Hepatocyte (in vitro differentiated cells): Measurements from ENCODE around the gene CALML3. TPM values are rescaled to one million over a fixed set of nuclear protein-coding genes. Genes with fewer than 3 reads are reported as not detected.

ENCODE experiments used
- DNase-seq: peaks from one replicate; pipeline ENCODE4 v3.0.0-alpha.2; 2016; ENCODE audit warnings: low spot score
- H2AFZ ChIP-seq: fragments of 200-600 bp; sonication (generic); 2 replicates; pipeline ENCODE4 v1.6.0; 2016; ENCODE audit warnings: antibody characterized with exemption, mild to moderate bottlenecking
- H3K27ac ChIP-seq: fragments of 200-600 bp; sonication (generic); 2 replicates; pipeline ENCODE4 v1.5.1; 2016; ENCODE audit warnings: mild to moderate bottlenecking
- H3K27me3 ChIP-seq: fragments of 200-600 bp; sonication (generic); 2 replicates; pipeline ENCODE4 v1.6.1; 2016
- H3K36me3 ChIP-seq: fragments of 200-600 bp; sonication (generic); replicated peaks from 2 replicates; pipeline ENCODE4 v1.5.1; 2016; ENCODE audit warnings: low read depth; ENCODE audit not compliant: insufficient read depth
- H3K4me1 ChIP-seq: fragments of 200-600 bp; sonication (generic); 2 replicates; pipeline ENCODE4 v1.5.1; 2016; ENCODE audit warnings: mild to moderate bottlenecking, moderate library complexity; ENCODE audit not compliant: insufficient read depth
- H3K4me2 ChIP-seq: fragments of 200-600 bp; sonication (generic); 2 replicates; pipeline ENCODE4 v1.6.0; 2016
- H3K4me3 ChIP-seq: fragments of 200-600 bp; sonication (generic); 2 replicates; pipeline ENCODE4 v1.5.1; 2016; ENCODE audit warnings: mild to moderate bottlenecking
- H3K79me2 ChIP-seq: fragments of 200-600 bp; sonication (generic); 2 replicates; pipeline ENCODE4 v1.6.0; 2017; ENCODE audit warnings: mild to moderate bottlenecking
- H3K9me2 ChIP-seq: fragments of 200-600 bp; sonication (generic); replicated peaks from 2 replicates; pipeline ENCODE4 v1.6.0; 2017; ENCODE audit warnings: mild to moderate bottlenecking; ENCODE audit not compliant: insufficient read depth
- H3K9me3 ChIP-seq: fragments of 200-600 bp; sonication (generic); 2 replicates; pipeline ENCODE4 v1.5.1; 2016; ENCODE audit warnings: low read depth, mild to moderate bottlenecking
- H4K20me1 ChIP-seq: fragments of 200-600 bp; sonication (generic); 2 replicates; pipeline ENCODE4 v1.6.0; 2016; ENCODE audit warnings: mild to moderate bottlenecking; ENCODE audit not compliant: insufficient read depth, poor library complexity, severe bottlenecking
- EZH2 ChIP-seq: fragments of 200-600 bp; sonication (generic); IDR thresholded peaks from 2 replicates; pipeline ENCODE4 v1.6.1; 2016; ENCODE audit warnings: antibody characterized with exemption, mild to moderate bottlenecking, borderline replicate concordance
- EZH2phosphoT487 ChIP-seq: fragments of 200-600 bp; sonication (generic); IDR thresholded peaks from one replicate; pipeline ENCODE4 v1.6.1; 2018; ENCODE audit warnings: antibody characterized with exemption, mild to moderate bottlenecking, low read depth, moderate library complexity; ENCODE audit not compliant: unreplicated experiment, severe bottlenecking
- WGBS: methylation state at CpG from one replicate; pipeline ENCODE4 v1.1.6; 2016; ENCODE audit warnings: low lambda C conversion rate; ENCODE audit errors: missing lambda C conversion rate; 5-methylcytosine and 5-hydroxymethylcytosine counted together
- polyA plus RNA-seq: library from polyadenylated mRNA; unstranded; fragments of >200 nt; fragmentation: Nextera tagmentation; extraction: Ambion mirVana; gene quantifications from 2 replicates; pipeline ENCODE4 v1.2.1, GENCODE V29; 2016
- total RNA-seq: library from RNA; depleted of rRNA; stranded (reverse); fragments of >200 nt; gene quantifications from 2 replicates; pipeline ENCODE4 v1.2.3, GENCODE V29; 2014
- TF ChIP-seq, protein P1 (sequence below): fragments of 200-600 bp; sonication (generic); IDR thresholded peaks from 2 replicates; pipeline ENCODE4 v1.5.1; 2016; ENCODE audit warnings: antibody characterized with exemption, mild to moderate bottlenecking; ENCODE audit not compliant: poor library complexity

Gene CALML3
- total and polyA plus RNA-seq, 2 experiments from 2014 or later = not detected

DNA sequence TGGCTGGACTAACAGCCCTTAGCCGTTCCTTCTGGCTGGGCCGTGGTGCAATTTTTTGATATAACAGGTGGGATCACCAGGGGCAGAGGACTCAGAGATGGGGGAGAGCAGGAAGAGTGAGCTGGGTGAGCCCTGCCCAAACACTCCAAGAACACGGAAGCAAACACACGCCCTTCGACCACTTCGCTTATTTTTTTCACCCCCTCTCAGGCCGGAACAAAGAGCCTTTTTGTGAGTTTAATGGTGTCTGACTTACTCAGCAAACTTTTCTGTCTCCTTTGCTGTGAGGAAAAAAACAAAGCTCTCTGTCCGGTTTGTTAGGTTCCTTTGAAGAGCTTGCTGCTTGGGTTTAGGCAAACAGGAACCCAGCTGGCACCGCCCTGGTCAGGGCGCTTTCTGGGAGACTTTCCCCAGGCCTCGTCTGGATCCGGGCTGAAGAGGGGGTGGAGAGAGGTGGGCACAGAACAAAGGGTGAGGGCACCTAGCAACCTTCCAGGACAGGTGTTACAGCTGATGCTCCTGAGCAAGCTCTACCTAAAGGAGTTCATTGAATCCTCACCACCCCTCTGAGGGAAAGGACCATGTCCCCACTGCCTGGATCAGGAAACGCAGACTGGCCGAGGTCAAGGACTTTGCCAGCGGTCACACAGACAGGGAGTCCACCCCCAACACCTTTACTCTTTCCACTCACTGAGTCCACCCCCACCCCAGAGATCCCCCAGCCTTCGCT, 23.3 kb downstream of the CALML3 start:
- Histone ChIP-seq H4K20me1 (no peaks in the 10 kb centered on the region), H3K4me3 (no peak overlapping the region), H3K27ac (peak overlapping the region; percentile 100), H3K9me3 (no peaks in the 10 kb centered on the region), H3K27me3 (no peaks in the 10 kb centered on the region), H3K4me2 (peak overlapping the region; percentile 55), H2AFZ (no peak overlapping the region), H3K36me3 (no peaks in the 10 kb centered on the region), H3K9me2 (no peaks in the 10 kb centered on the region), H3K4me1 (peaks cover 48% of the 10 kb centered on the region), H3K79me2 (no peaks in the 10 kb centered on the region)
- peak; percentile 48 for DNase-seq
- TF ChIP-seq EZH2 (no peak), EZH2phosphoT487 (no peak)
- TF ChIP-seq, protein P1, sequence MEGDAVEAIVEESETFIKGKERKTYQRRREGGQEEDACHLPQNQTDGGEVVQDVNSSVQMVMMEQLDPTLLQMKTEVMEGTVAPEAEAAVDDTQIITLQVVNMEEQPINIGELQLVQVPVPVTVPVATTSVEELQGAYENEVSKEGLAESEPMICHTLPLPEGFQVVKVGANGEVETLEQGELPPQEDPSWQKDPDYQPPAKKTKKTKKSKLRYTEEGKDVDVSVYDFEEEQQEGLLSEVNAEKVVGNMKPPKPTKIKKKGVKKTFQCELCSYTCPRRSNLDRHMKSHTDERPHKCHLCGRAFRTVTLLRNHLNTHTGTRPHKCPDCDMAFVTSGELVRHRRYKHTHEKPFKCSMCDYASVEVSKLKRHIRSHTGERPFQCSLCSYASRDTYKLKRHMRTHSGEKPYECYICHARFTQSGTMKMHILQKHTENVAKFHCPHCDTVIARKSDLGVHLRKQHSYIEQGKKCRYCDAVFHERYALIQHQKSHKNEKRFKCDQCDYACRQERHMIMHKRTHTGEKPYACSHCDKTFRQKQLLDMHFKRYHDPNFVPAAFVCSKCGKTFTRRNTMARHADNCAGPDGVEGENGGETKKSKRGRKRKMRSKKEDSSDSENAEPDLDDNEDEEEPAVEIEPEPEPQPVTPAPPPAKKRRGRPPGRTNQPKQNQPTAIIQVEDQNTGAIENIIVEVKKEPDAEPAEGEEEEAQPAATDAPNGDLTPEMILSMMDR = no peak
- WGBS = 50% methylated on average over 16 of the region's 16 CpGs

DNA sequence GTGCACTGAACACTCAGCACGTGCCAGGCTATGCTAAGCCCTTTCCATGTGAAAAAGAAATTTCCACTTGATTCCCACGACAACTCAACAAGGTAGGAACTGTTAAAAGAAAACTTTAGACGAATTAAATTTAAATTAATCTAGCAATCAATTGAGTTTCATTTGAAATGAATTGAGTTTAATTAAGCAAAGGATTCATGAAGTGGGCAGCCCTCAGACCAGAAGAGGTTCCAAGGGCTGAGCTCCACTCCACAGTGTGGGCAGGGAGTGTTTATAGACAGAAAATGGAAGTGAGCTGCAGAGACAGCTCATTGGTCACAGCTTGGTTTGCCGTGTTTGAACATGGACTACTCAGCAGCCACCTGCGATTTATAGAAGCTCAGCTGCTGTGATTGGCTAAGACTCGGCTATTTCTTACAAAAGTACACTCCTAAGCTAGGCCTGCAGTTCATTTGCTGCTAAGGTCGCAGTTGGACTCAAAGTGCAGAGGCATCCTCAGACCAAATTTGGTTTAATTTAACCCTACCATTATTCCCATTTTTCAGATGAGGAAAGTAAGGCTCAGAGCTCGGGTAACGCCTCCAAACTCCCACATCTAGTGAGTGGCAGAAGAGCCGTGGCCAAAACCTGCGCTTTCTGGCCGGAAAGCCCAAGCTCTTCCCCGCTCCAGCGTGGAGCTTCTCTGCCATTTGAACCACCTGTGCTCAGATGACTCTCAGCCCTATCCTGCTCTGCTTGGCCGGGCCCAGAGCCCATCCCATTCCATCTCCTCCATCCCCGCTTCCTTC, 24.9 kb downstream of the CALML3 start:
- Histone ChIP-seq H4K20me1 (no peaks in the 10 kb centered on the region), H3K27ac (peak overlapping the region; percentile 100), H3K79me2 (no peaks in the 10 kb centered on the region), H2AFZ (no peak overlapping the region), H3K4me2 (no peak overlapping the region), H3K9me2 (no peaks in the 10 kb centered on the region), H3K27me3 (no peaks in the 10 kb centered on the region), H3K36me3 (no peaks in the 10 kb centered on the region), H3K4me1 (peaks cover 56% of the 10 kb centered on the region), H3K9me3 (no peaks in the 10 kb centered on the region), H3K4me3 (no peak overlapping the region)
- DNase-seq = no peak
- 96% methylated on average over 16 of the region's 16 CpGs for WGBS
- TF ChIP-seq EZH2 (no peak), EZH2phosphoT487 (no peak)
- TF ChIP-seq, protein P1 = no peak

DNA sequence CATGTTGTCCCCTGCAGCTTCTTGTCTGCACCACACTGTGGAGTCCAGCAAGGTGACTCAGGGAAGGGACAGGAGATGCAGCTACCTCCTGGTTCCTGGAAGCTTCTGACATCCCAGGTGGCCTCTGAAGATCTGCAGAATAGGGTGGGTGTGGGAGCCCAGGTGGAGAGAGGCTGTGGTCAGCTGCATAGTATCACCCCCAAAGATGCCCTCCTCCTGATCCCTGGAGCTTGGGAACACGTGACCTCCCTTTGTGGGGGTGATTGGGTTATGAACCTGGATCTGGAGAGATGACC, 25.4 kb downstream of the CALML3 start:
- Histone ChIP-seq H2AFZ (no peak overlapping the region), H3K9me2 (no peaks in the 10 kb centered on the region), H4K20me1 (no peaks in the 10 kb centered on the region), H3K4me1 (peaks cover 58% of the 10 kb centered on the region), H3K4me3 (no peak overlapping the region), H3K79me2 (no peaks in the 10 kb centered on the region), H3K9me3 (no peaks in the 10 kb centered on the region), H3K36me3 (no peaks in the 10 kb centered on the region), H3K27ac (no peak overlapping the region), H3K4me2 (no peak overlapping the region), H3K27me3 (no peaks in the 10 kb centered on the region)
- 93% methylated on average over 1 of the region's 1 CpG for WGBS
- DNase-seq = no peak
- TF ChIP-seq, protein P1 = no peak
- TF ChIP-seq EZH2 = no peak
